Pancreas (tissue), 10 donors: ENCODE measurements around the gene INPP5D. TPM values are rescaled to one million over a fixed set of nuclear protein-coding genes. Genes with fewer than 3 reads are reported as not detected.

Experiments
- ATAC-seq, 4 donors: fragments of 200-7000 bp; cut with Tn5 transposase; one replicate each; pipeline versions ENCODE4 v1.8.0 to v1.9.1; 2020; ENCODE audit warnings: mild to moderate bottlenecking in 4 of 4, moderate library complexity in 4 of 4
- DNase-seq, 6 donors: peaks; one replicate each; pipeline ENCODE4 v3.0.0-alpha.2; 2020
- FAIRE-seq: peaks from 2 replicates; lab custom pipeline; 2012; peaks lifted over from hg19 to GRCh38; lab: Jason Lieb, UNC
- H3K27ac ChIP-seq, 4 donors: fragments of 200-600 bp; sonication (generic); 1 replicate in 3 of 4; 2 replicates in 1 of 4; pipeline versions ENCODE4 v1.5.0 to v1.8.0; 2020
- H3K27me3 ChIP-seq, 4 donors: fragments of 200-600 bp; one replicate each; pipeline ENCODE4 v1.8.0; 2021
- H3K36me3 ChIP-seq, 3 donors: fragments of 200-600 bp; sonication (generic) in 1 of 3; one replicate each; pipeline versions ENCODE4 v1.5.0 to v1.8.0; 2020 to 2021
- H3K4me1 ChIP-seq, 3 donors: fragments of 200-600 bp; one replicate each; pipeline ENCODE4 v1.8.0; 2021
- H3K4me3 ChIP-seq, 4 donors: fragments of 200-600 bp; sonication (generic) in 2 of 4; one replicate each; pipeline versions ENCODE4 v1.5.0 to v1.8.0; 2020 to 2021
- H3K9me3 ChIP-seq, 4 donors: fragments of 200-600 bp; one replicate each; pipeline ENCODE4 v1.8.0; 2021
- WGBS, 2 donors: extraction: QIAGEN DNeasy Blood & Tissue Kit; methylation state at CpG; one replicate each; pipeline ENCODE4 v1.1.7; 2013; 5-methylcytosine and 5-hydroxymethylcytosine counted together
- intact Hi-C, 3 donors: fragments of 100-400 bp; cut with DNase I; formaldehyde crosslinking; loops; one replicate each; pipeline versions ENCODE4 v1.11.1 to v1.14.2; 2022
- polyA plus RNA-seq, 2 donors: library from polyadenylated mRNA; stranded (reverse); fragments of 200-250 nt; gene quantifications; one replicate each; pipeline ENCODE4 v1.2.3, GENCODE V29; 2013
- total RNA-seq, 6 donors: library from RNA; stranded (reverse); fragmentation: NEBNext Ultra II Directional in 4 of 6; extraction: Animal tissue kit (Norgen Biotek cat#: 25700) in 4 of 6; gene quantifications; one replicate each; pipeline versions ENCODE4 v1.2.1 to v1.2.4, GENCODE V29; 2021 to 2023
- TF ChIP-seq, protein P1 (sequence below), 4 donors: fragments of 200-600 bp; sonication (generic) in 3 of 4; IDR thresholded peaks; one replicate each; pipeline versions ENCODE4 v1.5.0 to v1.8.0; 2021; ENCODE audit warnings: antibody characterized with exemption in 4 of 4
- donor health status: healthy with polysubstance abuse.
- donor health status: DM: no; HTN: no; CAD: no; lungs with moderate emphysema.
- donor health status: DM: no; HTN: no; CAD: no.
- donor health status: control.
- donor health status: control.
- donor health status: Bipolar disorder and iron deficiency.
- donor health status: DM: yes; HTN: yes; CAD: no.
- donor health status: DM: no; HTN: no; CAD: no.
- donor health status: DM: no; HTN: no; CAD: no.
- donor health status: DM: yes; HTN: yes; CAD: no.

INPP5D gene
- total and polyA plus RNA-seq, 8 donors: 1.1 to 11.4 (median 2.3) TPM

DNA sequence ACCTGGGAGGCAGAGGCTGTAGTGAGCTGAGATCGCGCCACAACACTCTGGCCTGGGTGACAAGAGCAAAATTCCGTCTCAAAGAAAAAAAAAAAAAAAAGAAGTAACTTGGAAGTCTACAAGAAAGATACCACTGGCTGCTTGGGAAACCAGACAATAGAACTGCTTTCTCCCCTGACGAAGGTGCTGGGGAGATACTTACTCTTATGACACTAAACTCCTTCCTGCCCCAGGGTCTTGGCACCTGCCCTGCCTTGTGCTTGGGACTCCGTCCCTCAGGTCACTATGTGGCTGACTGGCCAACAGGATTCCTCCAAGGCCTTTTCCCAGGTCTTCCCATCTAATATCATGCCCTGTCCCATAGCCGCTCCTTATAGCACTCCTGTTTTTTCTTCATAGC lies 30.7 kb downstream of the INPP5D start:
- H3K36me3 ChIP-seq: no peaks in the 10 kb centered on the region
- intact Hi-C loops: no loop called here
- TF ChIP-seq, protein P1, sequence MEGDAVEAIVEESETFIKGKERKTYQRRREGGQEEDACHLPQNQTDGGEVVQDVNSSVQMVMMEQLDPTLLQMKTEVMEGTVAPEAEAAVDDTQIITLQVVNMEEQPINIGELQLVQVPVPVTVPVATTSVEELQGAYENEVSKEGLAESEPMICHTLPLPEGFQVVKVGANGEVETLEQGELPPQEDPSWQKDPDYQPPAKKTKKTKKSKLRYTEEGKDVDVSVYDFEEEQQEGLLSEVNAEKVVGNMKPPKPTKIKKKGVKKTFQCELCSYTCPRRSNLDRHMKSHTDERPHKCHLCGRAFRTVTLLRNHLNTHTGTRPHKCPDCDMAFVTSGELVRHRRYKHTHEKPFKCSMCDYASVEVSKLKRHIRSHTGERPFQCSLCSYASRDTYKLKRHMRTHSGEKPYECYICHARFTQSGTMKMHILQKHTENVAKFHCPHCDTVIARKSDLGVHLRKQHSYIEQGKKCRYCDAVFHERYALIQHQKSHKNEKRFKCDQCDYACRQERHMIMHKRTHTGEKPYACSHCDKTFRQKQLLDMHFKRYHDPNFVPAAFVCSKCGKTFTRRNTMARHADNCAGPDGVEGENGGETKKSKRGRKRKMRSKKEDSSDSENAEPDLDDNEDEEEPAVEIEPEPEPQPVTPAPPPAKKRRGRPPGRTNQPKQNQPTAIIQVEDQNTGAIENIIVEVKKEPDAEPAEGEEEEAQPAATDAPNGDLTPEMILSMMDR (IDR thresholded peaks at IDR 0.05): no peak
- no peak overlapping the region for H3K27ac ChIP-seq
- FAIRE-seq (no peak), ATAC-seq (no peak), DNase-seq (no peak)
- H3K9me3 ChIP-seq: no peaks in the 10 kb centered on the region
- H3K4me1 ChIP-seq: no peaks in the 10 kb centered on the region
- H3K27me3 ChIP-seq: peaks cover 0 to 3% (median 0%) of the 10 kb centered on the region in 4 donors
- no peak overlapping the region for H3K4me3 ChIP-seq
- 76 to 81% methylated on average over 6 of the region's 6 CpGs for WGBS, 2 donors

DNA sequence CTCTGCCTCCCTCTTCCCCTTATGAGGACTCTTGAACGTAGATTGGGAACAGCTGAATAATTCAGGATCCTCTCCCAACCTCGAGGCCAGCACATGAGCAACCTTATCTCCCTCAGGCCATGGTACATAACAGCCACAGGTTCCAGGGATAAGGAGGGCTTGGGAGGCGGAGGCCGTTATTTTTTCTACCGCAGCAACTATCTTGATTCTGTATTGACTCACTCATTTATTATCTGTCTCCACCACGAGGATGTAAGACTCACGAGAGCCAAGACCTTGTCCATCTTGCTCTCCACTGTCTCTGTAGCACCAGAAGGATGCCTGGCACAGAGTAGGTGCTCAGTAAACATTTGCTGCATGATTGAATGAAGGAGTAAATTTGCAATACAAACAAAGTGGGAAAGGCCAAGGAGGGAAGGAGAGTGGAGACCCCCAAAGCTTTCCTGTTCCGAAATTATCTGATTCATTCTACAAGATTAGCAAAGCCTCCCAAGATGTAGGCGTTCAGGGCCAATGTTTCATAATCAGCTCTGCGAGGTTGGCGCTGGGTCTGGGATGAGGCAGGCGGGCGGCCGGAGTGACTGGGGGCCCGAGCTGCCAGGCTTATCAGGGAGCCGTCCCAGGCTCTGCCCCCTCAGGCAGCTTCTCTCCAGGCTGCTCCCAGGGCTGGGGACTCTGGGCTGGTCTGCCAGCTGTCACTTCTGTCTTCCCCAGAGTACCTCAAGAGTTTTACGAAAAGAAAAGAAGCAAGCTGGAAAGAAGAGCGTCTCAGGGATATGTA lies 31.6 kb downstream of the INPP5D start:
- WGBS, 2 donors: 64 to 69% methylated on average over 18 of the region's 18 CpGs
- Histone ChIP-seq H3K9me3 (no peaks in the 10 kb centered on the region), H3K27me3 (peaks cover 0 to 3% (median 0%) of the 10 kb centered on the region in 4 donors), H3K36me3 (no peaks in the 10 kb centered on the region), H3K4me3 (no peak overlapping the region), H3K27ac (no peak overlapping the region), H3K4me1 (no peaks in the 10 kb centered on the region)
- TF ChIP-seq, protein P1 (IDR thresholded peaks at IDR 0.05): no peak
- DNase-seq (no peak), FAIRE-seq (no peak), ATAC-seq (no peak)
- intact Hi-C loops: no loop called here

DNA sequence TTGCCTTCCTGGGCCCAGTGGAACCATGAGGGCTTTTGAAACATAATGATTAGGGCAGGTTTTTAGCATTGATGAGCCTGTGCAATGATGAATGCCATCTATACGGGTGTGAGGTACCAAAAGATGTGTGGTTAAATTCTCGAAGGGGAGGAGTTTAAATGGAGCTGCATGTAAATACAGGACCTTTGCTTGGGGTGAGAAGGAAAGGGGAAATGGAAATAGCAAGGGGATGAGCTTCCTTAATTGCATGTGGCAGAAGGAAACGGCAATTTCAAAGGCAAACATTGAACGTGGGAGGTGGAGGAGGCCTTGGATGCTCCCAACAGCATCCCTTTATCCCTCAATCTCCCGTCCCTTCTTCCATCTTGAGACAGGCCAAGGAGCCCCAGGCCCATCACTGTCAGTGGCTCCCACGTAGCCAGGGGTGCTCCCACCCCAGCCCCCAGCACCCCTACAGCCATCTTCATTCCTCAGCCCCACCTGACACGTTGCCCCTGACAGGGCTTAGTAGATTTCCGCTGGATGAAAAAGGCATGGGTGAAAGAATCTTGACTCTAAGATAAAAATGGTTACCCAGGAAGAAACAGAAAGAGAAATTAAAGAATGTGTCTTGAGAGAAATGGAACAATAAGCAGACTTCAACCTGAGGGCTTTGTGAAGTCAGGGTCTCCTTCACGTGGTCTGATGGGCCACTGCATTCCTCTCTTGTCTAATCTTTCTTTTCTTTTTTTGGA lies 32.5 kb downstream of the INPP5D start:
- no peak for FAIRE-seq
- Histone ChIP-seq H3K4me1 (no peaks in the 10 kb centered on the region), H3K27ac (no peak overlapping the region), H3K27me3 (peaks cover 0 to 3% (median 0%) of the 10 kb centered on the region in 4 donors), H3K9me3 (no peaks in the 10 kb centered on the region), H3K36me3 (no peaks in the 10 kb centered on the region), H3K4me3 (no peak overlapping the region)
- no peak for DNase-seq
- intact Hi-C loops: no loop called here
- WGBS, 2 donors: 48 to 51% methylated on average over 9 of the region's 9 CpGs
- peak in 2 of 4 donors; percentile 30 to 45 for ATAC-seq
- TF ChIP-seq, protein P1 (IDR thresholded peaks at IDR 0.05): no peak

DNA sequence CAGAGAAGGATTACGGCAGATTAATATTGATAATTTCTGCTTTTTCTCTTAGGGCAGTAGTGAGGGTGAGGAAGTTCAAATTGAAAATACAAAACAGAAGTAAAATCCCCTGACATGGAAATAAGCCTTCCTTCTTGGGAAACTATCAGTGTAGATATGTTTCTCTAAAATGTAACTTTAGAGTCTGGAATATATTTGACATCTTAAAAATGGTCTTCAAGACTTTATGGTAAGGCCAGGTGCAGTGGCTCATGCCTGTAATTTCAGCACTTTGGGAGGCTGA lies 33.0 kb downstream of the INPP5D start:
- intact Hi-C loops: no loop called here
- Histone ChIP-seq H3K27ac (no peak overlapping the region), H3K27me3 (peaks cover 0 to 3% (median 0%) of the 10 kb centered on the region in 4 donors), H3K4me1 (no peaks in the 10 kb centered on the region), H3K36me3 (no peaks in the 10 kb centered on the region), H3K9me3 (no peaks in the 10 kb centered on the region), H3K4me3 (no peak overlapping the region)
- FAIRE-seq (no peak), ATAC-seq (peak in 2 of 4 donors; percentile 27 to 59), DNase-seq (no peak)
- TF ChIP-seq, protein P1 (IDR thresholded peaks at IDR 0.05): no peak
- WGBS, 2 donors: 62 to 70% methylated on average over 1 of the region's 1 CpG

DNA sequence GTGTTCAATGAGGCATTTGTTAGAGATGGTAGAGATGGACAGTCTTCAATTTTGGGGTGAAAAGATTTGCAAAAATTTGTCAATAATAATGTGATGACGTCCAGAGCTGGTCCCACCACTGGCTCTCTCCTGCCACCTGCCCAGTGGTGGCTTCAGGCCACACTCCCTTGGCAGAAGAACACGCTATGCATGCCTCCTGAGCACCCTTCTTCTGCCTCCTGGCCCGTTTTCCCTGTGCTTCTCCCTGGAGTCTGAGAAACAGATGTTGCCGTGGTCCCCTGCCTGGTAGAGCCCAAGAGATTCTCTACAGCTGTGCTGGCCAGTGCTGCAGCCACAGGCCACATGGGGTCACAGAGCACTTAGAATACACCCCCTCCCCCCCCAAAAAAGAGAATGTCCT lies 33.6 kb downstream of the INPP5D start:
- intact Hi-C loops: no loop called here
- Histone ChIP-seq H3K27ac (no peak overlapping the region), H3K9me3 (no peaks in the 10 kb centered on the region), H3K27me3 (peaks cover 0 to 3% (median 0%) of the 10 kb centered on the region in 4 donors), H3K4me3 (no peak overlapping the region), H3K36me3 (no peaks in the 10 kb centered on the region), H3K4me1 (no peaks in the 10 kb centered on the region)
- 46 to 57% methylated on average over 4 of the region's 4 CpGs for WGBS, 2 donors
- FAIRE-seq (no peak), ATAC-seq (no peak), DNase-seq (no peak)
- TF ChIP-seq, protein P1 (IDR thresholded peaks at IDR 0.05): no peak
